GM19193 (cell line): ENCODE measurements around the gene IL17A.

Experiments used
- POLR2A ChIP-seq: IDR thresholded peaks from 4 replicates; pipeline ENCODE4 v1.6.1; 2011; ENCODE audit not compliant: insufficient read depth, insufficient read length; ENCODE audit errors: extremely low read depth

The IL17A gene

GRCh38 chr6:52186075-52186474 is at the start of gene IL17A:
Gene IL17A, plus strand, starts transcription at chr6:52186375. Its CDS starts 57 bp downstream, at chr6:52186432.
- TF ChIP-seq POLR2A: no peak

GRCh38 chr6:52136934-52137467 is 49.2 kb upstream of the IL17A start:
- TF ChIP-seq POLR2A: no peak

GRCh38 chr6:52138284-52138683 is 47.9 kb upstream of the IL17A start:
- TF ChIP-seq POLR2A: no peak

GRCh38 chr6:52139985-52140680 is 46.0 kb upstream of the IL17A start:
- no peak for TF ChIP-seq POLR2A

GRCh38 chr6:52141596-52141995 is 44.6 kb upstream of the IL17A start:
- TF ChIP-seq POLR2A: no peak

GRCh38 chr6:52142556-52142955 is 43.6 kb upstream of the IL17A start:
- TF ChIP-seq POLR2A: no peak

- no peak for TF ChIP-seq POLR2A
Observed at GRCh38 chr6:52143551-52143950, 42.6 kb upstream of the IL17A start.

- TF ChIP-seq POLR2A: no peak
Observed at GRCh38 chr6:52144196-52145076, 41.7 kb upstream of the IL17A start.

GRCh38 chr6:52146851-52147445 is 39.2 kb upstream of the IL17A start:
- TF ChIP-seq POLR2A: no peak

GRCh38 chr6:52149076-52149475 is 37.1 kb upstream of the IL17A start:
- TF ChIP-seq POLR2A: no peak

- TF ChIP-seq POLR2A: no peak
Observed at GRCh38 chr6:52149949-52150348, 36.2 kb upstream of the IL17A start.

GRCh38 chr6:52152070-52152423 is 34.1 kb upstream of the IL17A start:
- TF ChIP-seq POLR2A: no peak

GRCh38 chr6:52152711-52153160 is 33.4 kb upstream of the IL17A start:
- no peak for TF ChIP-seq POLR2A

- no peak for TF ChIP-seq POLR2A
Observed at GRCh38 chr6:52154381-52154780, 31.8 kb upstream of the IL17A start.
